ENCODE data around the gene SLC9A9. TPM values are rescaled to one million over a fixed set of nuclear protein-coding genes. Genes with fewer than 3 reads are reported as not detected.

The SLC9A9 gene
- total RNA-seq, 1 experiment from 2014 or later = 0.45 TPM

- in situ Hi-C loops (cut with HindIII; ENCODE audit: low pct_unique_long_range_greater_than_20kb, low sequenced_read_pairs) = no loop called here
- DNase-seq (ENCODE audit: low read depth, low spot score) = no peak
These were observed 604.6 kb downstream of the SLC9A9 start for GRCh38 chr3:143243686-143244085.

DNA sequence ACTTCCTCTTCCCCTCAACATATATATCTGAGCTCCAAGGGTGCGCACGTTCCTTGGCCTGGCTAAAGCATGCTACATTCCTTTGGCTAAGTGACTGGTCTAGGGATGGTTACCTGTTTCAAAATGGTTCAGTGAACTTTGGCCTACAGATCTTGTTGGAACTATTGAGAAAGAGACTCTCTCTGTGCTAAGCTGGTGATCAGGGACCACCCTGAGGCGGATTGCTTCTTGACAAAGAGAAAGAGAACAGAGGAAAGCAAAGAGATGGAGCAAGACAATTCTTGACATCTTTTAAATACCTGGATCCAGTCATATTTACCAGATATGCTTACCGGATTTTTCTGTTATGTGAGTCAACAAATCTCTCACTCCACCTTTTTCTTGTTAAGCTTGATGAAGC lies 605.6 kb downstream of the SLC9A9 start:
- DNase-seq (ENCODE audit: low read depth, low spot score) = no peak
- in situ Hi-C loops (cut with HindIII; ENCODE audit: low pct_unique_long_range_greater_than_20kb, low sequenced_read_pairs) = no loop called here

DNA sequence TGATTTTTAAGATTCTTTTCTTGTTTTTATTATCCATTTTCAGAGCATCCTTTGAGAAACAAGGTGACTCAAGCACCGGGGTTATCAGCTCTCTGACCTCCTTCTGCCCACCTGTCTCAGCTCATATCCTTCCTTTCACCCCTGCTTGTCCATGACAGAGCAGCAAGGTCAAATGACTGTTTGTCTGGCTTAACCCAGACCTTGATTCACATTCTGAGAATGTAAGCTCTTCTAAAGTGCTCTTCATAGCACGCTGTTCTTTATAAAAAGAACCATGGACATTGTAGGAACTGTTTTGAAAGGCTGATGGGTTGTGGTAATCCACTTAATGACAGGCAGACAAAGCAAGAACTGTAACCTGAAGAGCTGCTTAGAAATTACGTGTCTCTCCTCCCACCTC lies 606.2 kb downstream of the SLC9A9 start:
- in situ Hi-C loops (cut with HindIII; ENCODE audit: low pct_unique_long_range_greater_than_20kb, low sequenced_read_pairs) = no loop called here
- DNase-seq (ENCODE audit: low read depth, low spot score) = no peak

DNA sequence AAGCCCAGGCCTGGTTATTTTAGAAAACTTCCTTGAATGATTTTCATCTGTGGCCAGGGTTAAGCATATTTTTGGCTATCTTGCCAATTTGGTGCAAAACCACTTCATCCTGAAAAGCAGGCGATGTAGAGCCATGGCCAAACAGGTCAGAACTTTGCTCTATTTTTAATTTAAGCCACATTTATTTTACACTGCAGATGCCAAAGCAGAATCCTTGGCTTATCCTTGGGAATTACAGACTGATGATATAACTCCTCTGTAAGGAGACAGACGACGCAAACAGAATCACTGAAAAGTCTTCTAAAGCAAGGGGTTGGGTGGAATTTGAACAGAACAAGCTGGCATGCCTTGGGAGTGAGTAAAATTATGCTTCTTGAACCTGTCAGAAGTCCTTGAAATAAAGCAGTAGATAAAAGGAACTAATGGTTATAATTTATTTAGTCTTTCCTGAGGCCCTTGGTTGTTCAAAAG lies 606.8 kb downstream of the SLC9A9 start:
- in situ Hi-C loops (cut with HindIII; ENCODE audit: low pct_unique_long_range_greater_than_20kb, low sequenced_read_pairs) = no loop called here
- no peak for DNase-seq (ENCODE audit: low read depth, low spot score)

GRCh38 chr3:143240886-143241285 lies 607.4 kb downstream of the SLC9A9 start:
- no peak for DNase-seq (ENCODE audit: low read depth, low spot score)
- in situ Hi-C loops (cut with HindIII; ENCODE audit: low pct_unique_long_range_greater_than_20kb, low sequenced_read_pairs) = no loop called here

DNA sequence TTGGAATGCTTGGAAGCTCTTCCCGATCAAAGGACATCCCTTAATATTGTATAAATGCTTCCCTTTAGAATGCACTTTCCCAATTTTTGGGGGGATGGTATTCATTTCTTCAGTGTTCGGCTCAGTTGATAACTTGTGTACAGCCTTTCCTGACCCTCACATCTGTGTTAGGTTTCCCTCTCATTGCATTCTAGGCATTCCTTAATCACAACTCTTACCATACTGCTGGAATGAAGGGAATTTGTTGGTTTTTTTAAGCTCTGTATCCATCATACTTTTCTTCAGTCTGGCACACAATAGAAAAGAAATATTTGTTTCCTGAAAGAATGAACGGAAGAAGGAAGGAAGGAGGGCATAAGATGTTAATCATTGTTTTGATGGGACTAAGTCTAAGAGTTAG lies 609.2 kb downstream of the SLC9A9 start:
- in situ Hi-C loops (cut with HindIII; ENCODE audit: low pct_unique_long_range_greater_than_20kb, low sequenced_read_pairs) = no loop called here
- DNase-seq (ENCODE audit: low read depth, low spot score) = no peak

DNA sequence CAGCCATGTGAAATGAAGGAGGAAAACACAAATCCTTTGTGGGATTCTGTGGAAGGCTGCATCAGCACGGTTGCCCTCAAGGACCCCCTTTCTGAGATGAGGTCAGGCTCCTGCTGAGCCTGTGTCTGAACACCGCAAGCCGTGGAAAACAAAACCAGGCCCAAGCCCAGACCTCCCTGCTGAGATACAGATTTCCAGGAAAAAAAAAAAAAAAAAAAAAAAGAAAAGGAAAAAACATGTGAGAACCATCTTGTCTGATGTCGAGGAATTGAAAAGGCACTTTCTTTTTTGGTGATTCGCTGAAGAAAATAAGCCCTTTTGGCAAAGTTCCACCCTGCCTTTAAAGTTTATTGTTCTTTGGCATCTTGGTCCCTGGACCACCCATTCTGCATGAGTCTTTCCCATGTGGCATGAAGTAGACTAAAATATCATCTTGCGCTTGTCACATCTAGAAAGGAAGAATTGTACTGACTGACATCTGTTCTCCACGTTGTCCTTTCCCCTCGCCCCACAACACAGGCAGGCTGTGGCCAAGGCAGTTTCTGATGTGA lies 611.1 kb downstream of the SLC9A9 start:
- DNase-seq (ENCODE audit: low read depth, low spot score) = no peak
- in situ Hi-C loops (cut with HindIII; ENCODE audit: low pct_unique_long_range_greater_than_20kb, low sequenced_read_pairs) = no loop called here

GRCh38 chr3:143236226-143236964 lies 611.9 kb downstream of the SLC9A9 start:
- in situ Hi-C loops (cut with HindIII; ENCODE audit: low pct_unique_long_range_greater_than_20kb, low sequenced_read_pairs) = no loop called here
- DNase-seq (ENCODE audit: low read depth, low spot score) = no peak

GRCh38 chr3:143235614-143236204 lies 612.6 kb downstream of the SLC9A9 start:
- in situ Hi-C loops (cut with HindIII; ENCODE audit: low pct_unique_long_range_greater_than_20kb, low sequenced_read_pairs) = no loop called here

GRCh38 chr3:143234526-143234925 lies 613.7 kb downstream of the SLC9A9 start:
- DNase-seq (ENCODE audit: low read depth, low spot score) = no peak
- in situ Hi-C loops (cut with HindIII; ENCODE audit: low pct_unique_long_range_greater_than_20kb, low sequenced_read_pairs) = no loop called here

More at GRCh38 chr3:143235614-143236204, 612.6 kb downstream of the SLC9A9 start:
- no peak for DNase-seq (ENCODE audit: low read depth, low spot score)

DNA sequence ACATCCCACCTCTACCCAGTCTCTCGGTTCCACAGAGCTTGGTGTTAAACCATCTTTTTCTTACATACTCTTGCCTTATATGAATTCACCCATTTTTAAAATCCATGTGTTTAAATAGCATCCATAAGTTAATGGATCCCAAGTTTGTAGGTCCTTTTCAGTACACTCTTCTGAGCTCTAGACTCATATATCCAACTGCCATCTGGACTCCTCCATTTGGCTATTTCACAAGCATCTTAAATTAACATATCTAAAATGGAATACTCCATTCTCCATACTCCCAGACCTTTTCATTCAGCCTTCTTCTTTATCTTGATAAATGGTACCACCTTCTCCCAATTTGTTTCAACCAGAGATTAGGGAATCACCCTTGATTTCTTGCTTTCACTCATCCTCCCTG lies 615.3 kb downstream of the SLC9A9 start:
- in situ Hi-C loops (cut with HindIII; ENCODE audit: low pct_unique_long_range_greater_than_20kb, low sequenced_read_pairs) = no loop called here
- DNase-seq (ENCODE audit: low read depth, low spot score) = no peak

DNA sequence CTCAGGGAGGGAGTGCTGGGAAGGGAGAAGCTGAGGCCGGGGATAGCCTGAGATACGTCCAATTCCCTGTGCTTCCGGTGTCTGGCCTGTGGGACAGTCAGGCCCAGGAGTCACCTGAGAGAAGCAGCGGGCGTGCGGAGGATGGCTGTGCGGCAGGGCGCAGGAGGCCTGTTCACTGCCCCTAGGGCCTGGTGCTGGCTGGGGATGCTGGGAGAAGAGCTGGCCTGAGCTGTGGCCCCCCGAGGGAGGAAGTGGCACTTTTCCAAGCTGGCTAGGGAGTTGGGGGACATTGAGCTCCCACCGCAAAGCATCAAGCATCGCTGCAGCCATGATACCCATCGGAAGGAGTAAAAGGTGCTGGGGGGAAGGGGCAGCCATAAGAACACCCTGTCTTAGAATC lies 619.9 kb downstream of the SLC9A9 start:
- DNase-seq (ENCODE audit: low read depth, low spot score) = no peak
- in situ Hi-C loops (cut with HindIII; ENCODE audit: low pct_unique_long_range_greater_than_20kb, low sequenced_read_pairs) = no loop called here

DNA sequence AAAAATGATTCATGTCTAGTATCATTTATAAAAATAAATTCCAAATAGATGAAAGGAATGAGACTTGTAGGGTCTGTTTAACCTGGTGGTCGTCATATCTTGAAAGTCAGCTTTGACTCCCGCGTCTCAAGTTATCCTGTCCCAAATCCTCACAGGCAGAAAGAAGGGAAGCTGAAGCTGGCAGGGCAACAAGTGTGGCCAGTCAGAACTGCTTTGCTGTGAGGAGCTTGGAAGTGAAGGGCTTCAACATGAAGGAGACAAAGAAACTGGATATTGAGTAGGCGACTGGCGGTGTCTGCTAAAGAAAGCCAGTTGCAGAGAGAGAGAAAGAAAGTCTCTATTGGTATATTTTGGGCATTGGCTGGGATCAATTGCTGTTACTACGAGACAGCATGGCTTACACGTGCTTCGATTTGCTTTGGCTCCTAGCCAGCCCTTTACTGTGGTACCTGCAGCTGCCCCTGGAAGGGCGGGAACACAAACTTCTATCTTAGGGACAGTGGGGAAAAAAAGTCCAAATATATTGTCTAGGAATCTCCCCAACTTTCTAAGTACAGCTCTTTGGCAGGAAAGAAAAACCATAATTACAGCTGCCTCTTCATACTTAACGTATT lies 621.5 kb downstream of the SLC9A9 start:
- in situ Hi-C loops (cut with HindIII; ENCODE audit: low pct_unique_long_range_greater_than_20kb, low sequenced_read_pairs) = no loop called here
- DNase-seq (ENCODE audit: low read depth, low spot score) = no peak

DNA sequence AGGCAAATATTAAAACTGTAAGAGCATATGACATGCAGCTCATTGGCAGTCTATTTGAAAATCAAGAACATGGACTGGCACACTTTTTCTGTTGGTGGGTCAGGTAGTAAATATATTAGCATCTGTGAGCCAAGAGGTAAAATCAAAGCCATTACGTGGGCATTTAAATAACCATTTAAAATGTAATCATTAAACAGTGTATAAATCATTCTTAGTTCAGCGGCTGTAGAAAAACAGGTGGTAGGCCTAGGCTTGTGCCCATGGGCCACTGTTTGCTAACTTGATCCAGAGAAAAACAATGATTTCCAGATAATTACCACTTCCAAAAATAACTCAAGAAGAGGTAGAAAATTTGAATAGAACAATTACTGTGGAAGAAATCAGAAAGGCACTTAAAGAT lies 623.6 kb downstream of the SLC9A9 start:
- no peak for DNase-seq (ENCODE audit: low read depth, low spot score)

GRCh38 chr3:143222981-143223380 lies 625.3 kb downstream of the SLC9A9 start:
- in situ Hi-C loops (cut with HindIII; ENCODE audit: low pct_unique_long_range_greater_than_20kb, low sequenced_read_pairs) = no loop called here

More for the DNA sequence above, 623.6 kb downstream of the SLC9A9 start:
- in situ Hi-C loops (cut with HindIII; ENCODE audit: low pct_unique_long_range_greater_than_20kb, low sequenced_read_pairs) = no loop called here

DNA sequence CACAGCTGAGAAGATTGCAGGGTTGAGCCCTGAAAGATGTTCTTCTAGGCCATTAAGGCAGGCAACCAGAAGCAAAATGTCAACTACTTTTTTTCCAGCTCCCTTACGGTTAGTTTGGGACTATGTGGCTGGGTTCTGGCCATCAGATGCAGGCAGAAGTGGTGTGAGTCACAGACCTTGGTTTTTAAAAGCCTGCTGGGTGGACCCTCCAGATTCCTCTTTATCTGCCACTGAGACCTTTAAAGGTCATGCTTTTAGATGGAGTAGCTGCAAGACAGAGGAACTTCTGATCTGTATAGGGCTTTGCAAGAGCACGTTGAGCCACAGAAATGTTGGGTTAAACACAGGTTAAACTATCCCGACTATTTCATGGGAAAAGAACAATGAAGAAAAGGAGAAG lies 625.8 kb downstream of the SLC9A9 start:
- in situ Hi-C loops (cut with HindIII; ENCODE audit: low pct_unique_long_range_greater_than_20kb, low sequenced_read_pairs) = no loop called here
- DNase-seq (ENCODE audit: low read depth, low spot score) = peak; percentile 66

More at GRCh38 chr3:143222981-143223380, 625.3 kb downstream of the SLC9A9 start:
- no peak for DNase-seq (ENCODE audit: low read depth, low spot score)

DNA sequence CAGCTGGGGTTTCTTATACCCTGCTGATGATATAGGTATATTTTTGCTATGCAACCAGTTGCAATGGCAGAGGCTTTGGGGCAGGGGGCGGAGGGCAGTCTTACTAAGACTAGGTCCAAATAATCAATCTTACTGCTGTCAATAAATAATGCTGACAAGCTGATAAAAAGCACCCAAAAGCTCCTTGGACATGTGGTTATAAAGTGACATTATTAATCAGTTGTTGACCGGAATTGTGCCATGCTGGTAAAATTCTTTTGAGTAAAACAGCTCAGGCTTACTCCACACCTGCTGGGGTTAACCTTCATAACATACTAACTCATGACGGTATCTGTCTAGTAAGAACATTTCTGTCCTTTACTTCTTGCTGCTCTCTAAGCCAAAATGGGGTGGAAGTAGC lies 626.8 kb downstream of the SLC9A9 start:
- no peak for DNase-seq (ENCODE audit: low read depth, low spot score)
- in situ Hi-C loops (cut with HindIII; ENCODE audit: low pct_unique_long_range_greater_than_20kb, low sequenced_read_pairs) = no loop called here

DNA sequence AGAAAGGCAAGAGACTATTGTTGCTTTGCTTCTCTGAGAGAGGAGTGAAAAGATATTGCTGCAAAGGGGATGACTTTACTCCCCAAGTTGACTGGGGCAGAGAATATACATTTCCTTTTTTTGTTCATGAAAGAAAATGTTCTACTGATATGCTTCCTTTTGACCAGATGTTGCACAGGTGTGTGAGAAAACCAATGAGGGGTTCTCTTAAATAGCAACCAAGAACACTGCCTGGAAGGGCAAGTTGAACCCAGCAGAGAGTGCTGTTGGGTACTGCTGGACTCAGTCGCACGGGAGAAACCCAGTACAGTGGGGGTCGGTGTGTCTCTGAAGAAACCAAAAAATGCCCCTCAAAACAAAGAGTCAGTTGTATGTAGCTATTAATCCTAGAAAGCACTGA lies 627.5 kb downstream of the SLC9A9 start:
- in situ Hi-C loops (cut with HindIII; ENCODE audit: low pct_unique_long_range_greater_than_20kb, low sequenced_read_pairs) = no loop called here
- DNase-seq (ENCODE audit: low read depth, low spot score) = no peak
